HepG2 (cell line): ENCODE data around the gene TUBB3. TPM values are rescaled to one million over a fixed set of nuclear protein-coding genes. Genes with fewer than 3 reads are reported as not detected.

Experiments used
- ATF7-NPFF ChIP-seq: sonication (generic); formaldehyde crosslinking; IDR thresholded peaks from 2 replicates; pipeline ENCODE4 v1.8.1; 2023; ENCODE audit warnings: mild to moderate bottlenecking, low read depth, missing genetic modification reagents, moderate library complexity
- BCL6 ChIP-seq: IDR thresholded peaks from 2 replicates; pipeline ENCODE4 v1.6.1; 2016; ENCODE audit warnings: missing genetic modification reagents, missing compliant biosample characterization
- HDAC1 ChIP-seq: sonication (generic); formaldehyde crosslinking; IDR thresholded peaks from 2 replicates; pipeline ENCODE4 v1.5.1; 2020; ENCODE audit warnings: mild to moderate bottlenecking, missing genetic modification reagents
- KDM4B ChIP-seq: sonication (generic); formaldehyde crosslinking; IDR thresholded peaks from 2 replicates; pipeline ENCODE4 v1.4.0; 2020; ENCODE audit warnings: missing genetic modification reagents
- KDM5B ChIP-seq: sonication (generic); formaldehyde crosslinking; IDR thresholded peaks from 2 replicates; pipeline ENCODE4 v1.4.0; 2020; ENCODE audit warnings: missing genetic modification reagents, mild to moderate bottlenecking, borderline replicate concordance
- MXI1 ChIP-seq: IDR thresholded peaks from 3 replicates; pipeline ENCODE4 v1.6.1; 2012; ENCODE audit warnings: low read depth, low read length, inconsistent platforms, borderline replicate concordance
- NKX3-1 ChIP-seq: sonication (generic); formaldehyde crosslinking; IDR thresholded peaks from 2 replicates; pipeline ENCODE4 v1.5.0; 2020; ENCODE audit warnings: missing genetic modification reagents
- PCBP1 ChIP-seq: fragments of 200-400 bp; formaldehyde crosslinking; IDR thresholded peaks from 2 replicates; pipeline ENCODE4 v1.6.1; 2017; ENCODE audit warnings: mild to moderate bottlenecking, low read depth, low read length, borderline replicate concordance
- POLR2G ChIP-seq: fragments of 200-400 bp; formaldehyde crosslinking; IDR thresholded peaks from 2 replicates; pipeline ENCODE4 v1.6.1; 2018; ENCODE audit warnings: mild to moderate bottlenecking, low read depth, low read length, moderate library complexity
- REL ChIP-seq: sonication (generic); formaldehyde crosslinking; conservative IDR thresholded peaks from 2 replicates; pipeline ENCODE4 v1.8.0; 2022; ENCODE audit warnings: mild to moderate bottlenecking, missing genetic modification reagents, moderate library complexity
- SIN3A ChIP-seq: IDR thresholded peaks from 2 replicates; pipeline ENCODE4 v1.6.1; 2011; ENCODE audit warnings: low read depth, mild to moderate bottlenecking, control low read depth, low read length, borderline replicate concordance
- SSRP1 ChIP-seq: IDR thresholded peaks from 2 replicates; pipeline ENCODE4 v1.6.1; 2016; ENCODE audit warnings: control low read depth
- ZBTB7A ChIP-seq: sonication (generic); formaldehyde crosslinking; IDR thresholded peaks from 2 replicates; pipeline ENCODE4 v1.8.0; 2022; ENCODE audit warnings: mild to moderate bottlenecking, missing genetic modification reagents
- ZFP37 ChIP-seq: sonication (generic); formaldehyde crosslinking; IDR thresholded peaks from 2 replicates; pipeline ENCODE4 v1.4.0; 2020; ENCODE audit warnings: missing genetic modification reagents, borderline replicate concordance
- ZNF329 ChIP-seq: sonication (generic); formaldehyde crosslinking; IDR thresholded peaks from 2 replicates; pipeline ENCODE4 v1.9.0; 2021; ENCODE audit warnings: low read depth, mild to moderate bottlenecking, missing genetic modification reagents
- ZNF607 ChIP-seq: sonication (generic); formaldehyde crosslinking; IDR thresholded peaks from 2 replicates; pipeline ENCODE4 v1.5.1; 2020; ENCODE audit warnings: missing genetic modification reagents, mild to moderate bottlenecking, borderline replicate concordance
- ZNF782 ChIP-seq: sonication (generic); formaldehyde crosslinking; IDR thresholded peaks from 2 replicates; pipeline ENCODE4 v1.4.0; 2020; ENCODE audit warnings: missing genetic modification reagents, mild to moderate bottlenecking, borderline replicate concordance
- polyA plus RNA-seq, 8 experiments: library from polyadenylated mRNA; depleted of rRNA in 3 of 8; stranded (reverse) in 7 of 8; unstranded in 1 of 8; fragments of >200 nt; fragmentation: Illumina TruSeq in 4 of 8; extraction: Trizol in 4 of 8; gene quantifications; 2 replicates each; pipeline versions ENCODE4 v1.2.1 to v1.2.3, GENCODE V29; 2011 to 2016; ENCODE audit warnings: low read depth in 4 of 8, missing spikeins in 1 of 8, mixed read lengths in 1 of 8; ENCODE audit not compliant: insufficient read depth in 1 of 8
- total RNA-seq, 5 experiments: library from RNA; depleted of rRNA; stranded (reverse); fragments of >200 nt; fragmentation: Illumina TruSeq; extraction: Trizol; gene quantifications; 2 replicates each; pipeline ENCODE4 v1.2.3, GENCODE V29; 2016; ENCODE audit warnings: low read depth in 1 of 5
- TF ChIP-seq, protein P1 (sequence below): sonication (generic); formaldehyde crosslinking; IDR thresholded peaks from 2 replicates; pipeline ENCODE4 v1.8.0; 2022; ENCODE audit warnings: mild to moderate bottlenecking, missing genetic modification reagents, borderline replicate concordance
- TF ChIP-seq, protein P2 (sequence below): sonication (generic); formaldehyde crosslinking; IDR thresholded peaks from 2 replicates; pipeline ENCODE4 v1.5.0; 2020; ENCODE audit warnings: mild to moderate bottlenecking, missing genetic modification reagents, borderline replicate concordance
- TF ChIP-seq, protein P3 (sequence below): sonication (generic); formaldehyde crosslinking; IDR thresholded peaks from 2 replicates; pipeline ENCODE4 v1.5.0; 2020; ENCODE audit warnings: missing genetic modification reagents

TUBB3 gene
- total and polyA plus RNA-seq, 2 of the 13 experiments (the other 11 are each of a cell fraction or from before 2014, with no cell fraction given) = 110 to 185 TPM

DNA sequence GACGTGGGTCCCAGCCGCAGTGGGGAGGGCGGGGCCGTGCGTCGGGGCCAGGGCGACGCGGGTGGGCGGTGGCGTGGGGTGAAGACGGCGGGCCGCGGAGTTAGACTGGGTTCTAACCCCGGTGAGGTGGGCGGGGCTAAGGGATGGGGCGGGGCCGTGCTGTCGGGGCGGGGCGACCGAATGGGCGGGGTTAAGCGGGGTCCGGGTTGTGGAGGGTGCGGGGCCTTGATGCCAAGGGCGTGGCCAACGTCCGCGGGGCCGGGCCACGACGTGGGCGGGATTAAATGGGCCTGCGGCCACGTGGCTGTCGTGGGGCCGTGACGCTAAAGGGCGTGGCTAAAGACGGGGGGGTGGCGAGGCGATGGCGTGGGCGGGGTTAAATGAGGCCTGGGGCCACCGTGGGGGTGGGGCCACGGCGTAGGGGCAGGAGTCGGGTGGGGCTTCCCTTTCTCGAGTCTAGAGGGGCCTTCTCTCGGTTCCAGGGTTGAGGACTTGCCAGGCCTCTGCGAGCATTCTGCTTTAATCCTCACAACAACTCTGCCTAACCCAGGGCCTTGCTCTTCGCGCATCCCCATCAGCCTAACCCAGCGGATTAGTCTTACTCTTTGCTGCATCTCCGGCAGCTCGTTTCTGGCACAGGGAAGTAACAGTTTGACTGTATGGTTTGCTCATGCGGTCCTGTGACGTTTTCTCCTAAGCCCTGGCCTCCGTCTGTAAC, 49.0 kb upstream of the TUBB3 start (continued):
- TF ChIP-seq, protein P1, sequence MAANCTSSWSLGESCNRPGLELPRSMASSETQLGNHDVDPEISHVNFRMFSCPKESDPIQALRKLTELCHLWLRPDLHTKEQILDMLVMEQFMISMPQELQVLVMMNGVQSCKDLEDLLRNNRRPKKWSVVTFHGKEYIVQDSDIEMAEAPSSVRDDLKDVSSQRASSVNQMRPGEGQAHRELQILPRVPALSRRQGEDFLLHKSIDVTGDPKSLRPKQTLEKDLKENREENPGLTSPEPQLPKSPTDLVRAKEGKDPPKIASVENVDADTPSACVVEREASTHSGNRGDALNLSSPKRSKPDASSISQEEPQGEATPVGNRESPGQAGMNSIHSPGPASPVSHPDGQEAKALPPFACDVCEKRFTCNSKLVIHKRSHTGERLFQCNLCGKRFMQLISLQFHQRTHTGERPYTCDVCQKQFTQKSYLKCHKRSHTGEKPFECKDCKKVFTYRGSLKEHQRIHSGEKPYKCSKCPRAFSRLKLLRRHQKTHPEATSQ = peak; percentile 77
- TF ChIP-seq ZNF607 (CRISPR knock-in tag) (no peak), SSRP1 (CRISPR knock-in tag) (no peak), KDM5B (CRISPR knock-in tag) (no peak; the same call in 1 of the 2 replicates), ZNF329 (no peak), ATF7-NPFF (CRISPR knock-in tag) (no peak), REL (CRISPR knock-in tag) (no peak), HDAC1 (CRISPR knock-in tag) (peak; percentile 46; the same call in 1 of the 2 replicates), KDM4B (no peak; the same call in 1 of the 2 replicates), BCL6 (CRISPR knock-in tag) (peak; percentile 17; the same call in 1 of the 2 replicates), PCBP1 (no peak), POLR2G (no peak), NKX3-1 (CRISPR knock-in tag) (no peak), ZNF782 (CRISPR knock-in tag) (no peak), ZBTB7A (CRISPR knock-in tag) (no peak), SIN3A (0 out of 2 replicates have a peak, but pooled peaks have one; percentile 34), MXI1 (peak; percentile 95; the same call in 2 of the 3 replicates), ZFP37 (CRISPR knock-in tag) (peak; percentile 55; the same call in 1 of the 2 replicates)
- TF ChIP-seq, protein P2, sequence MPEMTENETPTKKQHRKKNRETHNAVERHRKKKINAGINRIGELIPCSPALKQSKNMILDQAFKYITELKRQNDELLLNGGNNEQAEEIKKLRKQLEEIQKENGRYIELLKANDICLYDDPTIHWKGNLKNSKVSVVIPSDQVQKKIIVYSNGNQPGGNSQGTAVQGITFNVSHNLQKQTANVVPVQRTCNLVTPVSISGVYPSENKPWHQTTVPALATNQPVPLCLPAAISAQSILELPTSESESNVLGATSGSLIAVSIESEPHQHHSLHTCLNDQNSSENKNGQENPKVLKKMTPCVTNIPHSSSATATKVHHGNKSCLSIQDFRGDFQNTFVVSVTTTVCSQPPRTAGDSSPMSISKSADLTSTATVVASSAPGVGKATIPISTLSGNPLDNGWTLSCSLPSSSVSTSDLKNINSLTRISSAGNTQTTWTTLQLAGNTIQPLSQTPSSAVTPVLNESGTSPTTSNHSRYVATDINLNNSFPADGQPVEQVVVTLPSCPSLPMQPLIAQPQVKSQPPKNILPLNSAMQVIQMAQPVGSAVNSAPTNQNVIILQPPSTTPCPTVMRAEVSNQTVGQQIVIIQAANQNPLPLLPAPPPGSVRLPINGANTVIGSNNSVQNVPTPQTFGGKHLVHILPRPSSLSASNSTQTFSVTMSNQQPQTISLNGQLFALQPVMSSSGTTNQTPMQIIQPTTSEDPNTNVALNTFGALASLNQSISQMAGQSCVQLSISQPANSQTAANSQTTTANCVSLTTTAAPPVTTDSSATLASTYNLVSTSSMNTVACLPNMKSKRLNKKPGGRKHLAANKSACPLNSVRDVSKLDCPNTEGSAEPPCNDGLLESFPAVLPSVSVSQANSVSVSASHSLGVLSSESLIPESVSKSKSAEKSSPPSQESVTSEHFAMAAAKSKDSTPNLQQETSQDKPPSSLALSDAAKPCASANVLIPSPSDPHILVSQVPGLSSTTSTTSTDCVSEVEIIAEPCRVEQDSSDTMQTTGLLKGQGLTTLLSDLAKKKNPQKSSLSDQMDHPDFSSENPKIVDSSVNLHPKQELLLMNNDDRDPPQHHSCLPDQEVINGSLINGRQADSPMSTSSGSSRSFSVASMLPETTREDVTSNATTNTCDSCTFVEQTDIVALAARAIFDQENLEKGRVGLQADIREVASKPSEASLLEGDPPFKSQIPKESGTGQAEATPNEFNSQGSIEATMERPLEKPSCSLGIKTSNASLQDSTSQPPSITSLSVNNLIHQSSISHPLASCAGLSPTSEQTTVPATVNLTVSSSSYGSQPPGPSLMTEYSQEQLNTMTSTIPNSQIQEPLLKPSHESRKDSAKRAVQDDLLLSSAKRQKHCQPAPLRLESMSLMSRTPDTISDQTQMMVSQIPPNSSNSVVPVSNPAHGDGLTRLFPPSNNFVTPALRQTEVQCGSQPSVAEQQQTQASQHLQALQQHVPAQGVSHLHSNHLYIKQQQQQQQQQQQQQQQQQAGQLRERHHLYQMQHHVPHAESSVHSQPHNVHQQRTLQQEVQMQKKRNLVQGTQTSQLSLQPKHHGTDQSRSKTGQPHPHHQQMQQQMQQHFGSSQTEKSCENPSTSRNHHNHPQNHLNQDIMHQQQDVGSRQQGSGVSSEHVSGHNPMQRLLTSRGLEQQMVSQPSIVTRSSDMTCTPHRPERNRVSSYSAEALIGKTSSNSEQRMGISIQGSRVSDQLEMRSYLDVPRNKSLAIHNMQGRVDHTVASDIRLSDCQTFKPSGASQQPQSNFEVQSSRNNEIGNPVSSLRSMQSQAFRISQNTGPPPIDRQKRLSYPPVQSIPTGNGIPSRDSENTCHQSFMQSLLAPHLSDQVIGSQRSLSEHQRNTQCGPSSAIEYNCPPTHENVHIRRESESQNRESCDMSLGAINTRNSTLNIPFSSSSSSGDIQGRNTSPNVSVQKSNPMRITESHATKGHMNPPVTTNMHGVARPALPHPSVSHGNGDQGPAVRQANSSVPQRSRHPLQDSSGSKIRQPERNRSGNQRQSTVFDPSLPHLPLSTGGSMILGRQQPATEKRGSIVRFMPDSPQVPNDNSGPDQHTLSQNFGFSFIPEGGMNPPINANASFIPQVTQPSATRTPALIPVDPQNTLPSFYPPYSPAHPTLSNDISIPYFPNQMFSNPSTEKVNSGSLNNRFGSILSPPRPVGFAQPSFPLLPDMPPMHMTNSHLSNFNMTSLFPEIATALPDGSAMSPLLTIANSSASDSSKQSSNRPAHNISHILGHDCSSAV = no peak
- TF ChIP-seq, protein P3, sequence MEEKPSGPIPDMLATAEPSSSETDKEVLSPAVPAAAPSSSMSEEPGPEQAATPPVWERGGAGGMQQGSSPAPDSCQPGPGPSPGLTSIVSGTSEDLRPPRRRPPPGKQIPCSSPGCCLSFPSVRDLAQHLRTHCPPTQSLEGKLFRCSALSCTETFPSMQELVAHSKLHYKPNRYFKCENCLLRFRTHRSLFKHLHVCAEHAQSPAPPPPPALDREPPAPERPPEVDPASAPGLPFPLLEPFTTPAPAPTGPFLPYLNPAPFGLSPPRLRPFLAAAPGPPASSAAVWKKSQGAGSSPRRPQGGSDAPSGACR (CRISPR knock-in tag) = no peak
